ENCODE data around the gene NCAPD2.
"Not testable (repeated sequence)": the region's sequence is repeated elsewhere in the genome, so short reads cannot be mapped to it uniquely, and the experiment has no call there.

The NCAPD2 gene

GRCh38 chr12:6558014-6558760 is 64.3 kb downstream of the NCAPD2 start:
- peak; percentile 56 for TF ChIP-seq CTCF (IDR thresholded peaks at IDR 0.05; ENCODE audit: control insufficient read depth, extremely low read depth, insufficient read depth)
- DNase-seq (ENCODE audit: low read depth); H3K4me3 ChIP-seq (ENCODE audit: low read depth, low read length): not testable (repeated sequence)

GRCh38 chr12:6559500-6559899 is 65.6 kb downstream of the NCAPD2 start:
- no peak for DNase-seq (ENCODE audit: low read depth)
- no peak overlapping the region for H3K4me3 ChIP-seq (ENCODE audit: low read depth, low read length)
- no peak for TF ChIP-seq CTCF (IDR thresholded peaks at IDR 0.05; ENCODE audit: control insufficient read depth, extremely low read depth, insufficient read depth)

- no peak overlapping the region for H3K4me3 ChIP-seq (ENCODE audit: low read depth, low read length)
- no peak for TF ChIP-seq CTCF (IDR thresholded peaks at IDR 0.05; ENCODE audit: control insufficient read depth, extremely low read depth, insufficient read depth)
- DNase-seq (ENCODE audit: low read depth): no peak
Measured at GRCh38 chr12:6560501-6561205, 66.8 kb downstream of the NCAPD2 start.

- no peak for DNase-seq (ENCODE audit: low read depth)
- no peak overlapping the region for H3K4me3 ChIP-seq (ENCODE audit: low read depth, low read length)
- no peak for TF ChIP-seq CTCF (IDR thresholded peaks at IDR 0.05; ENCODE audit: control insufficient read depth, extremely low read depth, insufficient read depth)
Measured at GRCh38 chr12:6562881-6563280, 69.0 kb downstream of the NCAPD2 start.

- DNase-seq (ENCODE audit: low read depth): no peak
- TF ChIP-seq CTCF (IDR thresholded peaks at IDR 0.05; ENCODE audit: control insufficient read depth, extremely low read depth, insufficient read depth): peak; percentile 89
- no peak overlapping the region for H3K4me3 ChIP-seq (ENCODE audit: low read depth, low read length)
Measured at GRCh38 chr12:6563448-6564050, 69.6 kb downstream of the NCAPD2 start.

- H3K4me3 ChIP-seq (ENCODE audit: low read depth, low read length): peak overlapping the region; percentile 85
- DNase-seq (ENCODE audit: low read depth): no peak
- no peak for TF ChIP-seq CTCF (IDR thresholded peaks at IDR 0.05; ENCODE audit: control insufficient read depth, extremely low read depth, insufficient read depth)
Measured at GRCh38 chr12:6567112-6567670, 73.3 kb downstream of the NCAPD2 start.
